Activated naive CD8-positive, alpha-beta T cell treated with anti-CD3 and anti-CD28 coated beads, Interleukin-2, amount 10 ng/mL, durations not matched to agents 7 days and 5 days (primary cell): ENCODE data around the gene IFIT3. TPM values are rescaled to one million over a fixed set of nuclear protein-coding genes. Genes with fewer than 3 reads are reported as not detected.

ENCODE experiments used
- ATAC-seq: fragments of 150-1000 bp; cut with Tn5 transposase; one replicate; pipeline ENCODE4 v1.10.0; 2021; ENCODE audit warnings: low read depth, moderate library complexity
- POLR2A ChIA-PET: fragments of 350-600 bp; sonication (Branson Sonifier 250); formaldehyde crosslinking; loops from one replicate; lab custom pipeline; 2021; ENCODE audit warnings: antibody characterized with exemption; lab: Charles Lee
- DNase-seq: peaks from one replicate; pipeline ENCODE4 v3.0.0; 2021
- H3K27ac Mint-ChIP-seq: one replicate; pipeline ENCODE4 v1.8.0; 2022; ENCODE audit warnings: mild to moderate bottlenecking, mixed read lengths
- H3K27me3 Mint-ChIP-seq: one replicate; pipeline ENCODE4 v1.8.0; 2022; ENCODE audit warnings: mild to moderate bottlenecking, moderate library complexity, mixed read lengths
- H3K36me3 Mint-ChIP-seq: one replicate; pipeline ENCODE4 v1.8.0; 2021; ENCODE audit warnings: mild to moderate bottlenecking, mixed read lengths
- H3K4me1 Mint-ChIP-seq: one replicate; pipeline ENCODE4 v1.8.0; 2021; ENCODE audit warnings: mixed read lengths
- H3K4me3 Mint-ChIP-seq: one replicate; pipeline ENCODE4 v1.8.0; 2022; ENCODE audit warnings: mild to moderate bottlenecking, moderate library complexity, mixed read lengths
- H3K9me3 Mint-ChIP-seq: one replicate; pipeline ENCODE4 v1.8.0; 2021; ENCODE audit warnings: mixed read lengths
- total RNA-seq, 2 experiments: library from RNA; stranded (reverse); gene quantifications; one replicate each; pipeline ENCODE4 v1.2.3, GENCODE V29; 2021

The IFIT3 gene
- total RNA-seq, 2 experiments from 2014 or later, result 72.5 to 75.6 TPM

GRCh38 chr10:89295597-89295996, 32.2 kb upstream of the IFIT3 start:
- H3K27me3 Mint-ChIP-seq, result no peaks in the 10 kb centered on the region
- ATAC-seq (peak; percentile 78), DNase-seq (no peak)
- peaks cover 16% of the 10 kb centered on the region for H3K36me3 Mint-ChIP-seq
- H3K9me3 Mint-ChIP-seq, result peaks cover 8% of the 10 kb centered on the region
- peak overlapping the region; percentile 74 for H3K27ac Mint-ChIP-seq
- peak overlapping the region; percentile 56 for H3K4me3 Mint-ChIP-seq
- POLR2A ChIA-PET, result interaction anchor here (0.6 to 2.1 kb wide), 6 partner anchors 32 to 396 kb away, joined by 3 to 10 read pairs (median 7); partner anchors contain the start of genes IFIT1, IFIT3 and IFIT5
- H3K4me1 Mint-ChIP-seq, result peaks cover 34% of the 10 kb centered on the region

- H3K27me3 Mint-ChIP-seq, result no peaks in the 10 kb centered on the region
- no peak for DNase-seq
- H3K4me3 Mint-ChIP-seq, result peak overlapping the region; percentile 56
- peaks cover 8% of the 10 kb centered on the region for H3K9me3 Mint-ChIP-seq
- POLR2A ChIA-PET, result interaction anchor here (0.6 to 2.1 kb wide), 5 partner anchors 31 to 397 kb away, joined by 3 to 10 read pairs (median 6); partner anchors contain the start of genes IFIT1 and IFIT3
- H3K27ac Mint-ChIP-seq, result peak overlapping the region; percentile 74
- peaks cover 16% of the 10 kb centered on the region for H3K36me3 Mint-ChIP-seq
- no peak for ATAC-seq
- peaks cover 38% of the 10 kb centered on the region for H3K4me1 Mint-ChIP-seq
These were observed 31.6 kb upstream of the IFIT3 start for GRCh38 chr10:89296220-89296648.

- no peak for DNase-seq
- H3K36me3 Mint-ChIP-seq, result peaks cover 16% of the 10 kb centered on the region
- POLR2A ChIA-PET, result no interaction called here
- no peaks in the 10 kb centered on the region for H3K27me3 Mint-ChIP-seq
- no peak overlapping the region for H3K4me3 Mint-ChIP-seq
- peaks cover 8% of the 10 kb centered on the region for H3K9me3 Mint-ChIP-seq
- no peak for ATAC-seq
- H3K4me1 Mint-ChIP-seq, result peaks cover 39% of the 10 kb centered on the region
- H3K27ac Mint-ChIP-seq, result no peak overlapping the region
These were observed 30.4 kb upstream of the IFIT3 start for GRCh38 chr10:89297356-89297755.

GRCh38 chr10:89297791-89298190, 30.0 kb upstream of the IFIT3 start:
- H3K27me3 Mint-ChIP-seq, result no peaks in the 10 kb centered on the region
- peaks cover 8% of the 10 kb centered on the region for H3K9me3 Mint-ChIP-seq
- no peak for ATAC-seq
- peaks cover 39% of the 10 kb centered on the region for H3K4me1 Mint-ChIP-seq
- H3K27ac Mint-ChIP-seq, result no peak overlapping the region
- no peak for DNase-seq
- no peak overlapping the region for H3K4me3 Mint-ChIP-seq
- peaks cover 16% of the 10 kb centered on the region for H3K36me3 Mint-ChIP-seq
- POLR2A ChIA-PET, result no interaction called here

- ATAC-seq (no peak), DNase-seq (no peak)
- peaks cover 22% of the 10 kb centered on the region for H3K36me3 Mint-ChIP-seq
- POLR2A ChIA-PET, result no interaction called here
- H3K4me1 Mint-ChIP-seq, result peaks cover 45% of the 10 kb centered on the region
- no peaks in the 10 kb centered on the region for H3K27me3 Mint-ChIP-seq
- H3K27ac Mint-ChIP-seq, result no peak overlapping the region
- H3K9me3 Mint-ChIP-seq, result peaks cover 8% of the 10 kb centered on the region
- H3K4me3 Mint-ChIP-seq, result no peak overlapping the region
These were observed 28.8 kb upstream of the IFIT3 start for GRCh38 chr10:89299031-89299430.

- Mint-ChIP-seq H3K4me1 (peaks cover 39% of the 10 kb centered on the region), H3K27me3 (no peaks in the 10 kb centered on the region), H3K9me3 (peaks cover 8% of the 10 kb centered on the region), H3K27ac (peak overlapping the region; percentile 94), H3K4me3 (peak overlapping the region; percentile 95), H3K36me3 (peaks cover 36% of the 10 kb centered on the region)
- DNase-seq (no peak), ATAC-seq (peak; percentile 14)
- POLR2A ChIA-PET, result interaction anchor here (1.2 to 4.0 kb wide), 12 partner anchors 9 to 310 kb away, joined by 3 to 40 read pairs (median 7); partner anchors contain the start of genes FAS, IFIT1, IFIT3 and IFIT5
These were observed 26.6 kb upstream of the IFIT3 start for GRCh38 chr10:89301232-89301631.

GRCh38 chr10:89301721-89302445, 25.9 kb upstream of the IFIT3 start, which contains the start of gene IFIT2:
Gene IFIT2, plus strand, starts transcription at chr10:89302046. Its CDS starts 78 bp downstream, at chr10:89302124.
- POLR2A ChIA-PET, result interaction anchor here (1.1 to 4.0 kb wide), 14 partner anchors 9 to 311 kb away, joined by 3 to 40 read pairs (median 6); partner anchors contain the start of genes FAS, IFIT1, IFIT3 and IFIT5
- peak within 1 kb of the TSS; percentile 94 for H3K27ac Mint-ChIP-seq
- DNase-seq, result peak; percentile 40
- no peaks in the 10 kb centered on the region for H3K27me3 Mint-ChIP-seq
- H3K4me1 Mint-ChIP-seq, result peaks cover 33% of the 10 kb centered on the region
- H3K4me3 Mint-ChIP-seq, result peak within 1 kb of the TSS; percentile 95
- peaks cover 8% of the 10 kb centered on the region for H3K9me3 Mint-ChIP-seq
- ATAC-seq, result peak; percentile 75
- H3K36me3 Mint-ChIP-seq, result peaks cover 41% of the 10 kb centered on the region

- Mint-ChIP-seq H3K27ac (peak overlapping the region; percentile 94), H3K36me3 (peaks cover 45% of the 10 kb centered on the region)
These were observed 25.2 kb upstream of the IFIT3 start for GRCh38 chr10:89302625-89303024.

GRCh38 chr10:89303161-89303560, 24.6 kb upstream of the IFIT3 start:
- H3K27me3 Mint-ChIP-seq, result no peaks in the 10 kb centered on the region
- peak overlapping the region; percentile 37 for H3K27ac Mint-ChIP-seq
- ATAC-seq (no peak), DNase-seq (no peak)
- POLR2A ChIA-PET, result interaction anchor here (0.6 to 4.0 kb wide), 6 partner anchors 25 to 398 kb away, joined by 3 to 40 read pairs (median 18); partner anchors contain the start of genes IFIT1, IFIT3, IFIT5 and KIF20B
- H3K36me3 Mint-ChIP-seq, result peaks cover 46% of the 10 kb centered on the region
- H3K4me1 Mint-ChIP-seq, result peaks cover 28% of the 10 kb centered on the region
- peaks cover 8% of the 10 kb centered on the region for H3K9me3 Mint-ChIP-seq
- peak overlapping the region; percentile 95 for H3K4me3 Mint-ChIP-seq

More at GRCh38 chr10:89302625-89303024, 25.2 kb upstream of the IFIT3 start:
- Mint-ChIP-seq H3K4me3 (peak overlapping the region; percentile 95), H3K9me3 (peaks cover 8% of the 10 kb centered on the region), H3K4me1 (peaks cover 30% of the 10 kb centered on the region), H3K27me3 (no peaks in the 10 kb centered on the region)
- POLR2A ChIA-PET, result interaction anchor here (0.6 to 4.0 kb wide), 14 partner anchors 8 to 399 kb away, joined by 3 to 40 read pairs (median 4); partner anchors contain the start of genes IFIT1, IFIT3, IFIT5 and KIF20B
- DNase-seq (no peak), ATAC-seq (no peak)

GRCh38 chr10:89304026-89304425, 23.8 kb upstream of the IFIT3 start:
- no peak for ATAC-seq
- peaks cover 5% of the 10 kb centered on the region for H3K9me3 Mint-ChIP-seq
- H3K4me3 Mint-ChIP-seq, result peak overlapping the region; percentile 95
- POLR2A ChIA-PET, result interaction anchor here (0.9 to 4.0 kb wide), 4 partner anchors 24 to 111 kb away, joined by 3 to 23 read pairs (median 10); partner anchors contain the start of genes IFIT1, IFIT3 and IFIT5
- peaks cover 48% of the 10 kb centered on the region for H3K36me3 Mint-ChIP-seq
- no peak for DNase-seq
- peaks cover 25% of the 10 kb centered on the region for H3K4me1 Mint-ChIP-seq
- H3K27ac Mint-ChIP-seq, result no peak overlapping the region
- H3K27me3 Mint-ChIP-seq, result no peaks in the 10 kb centered on the region

GRCh38 chr10:89304446-89304845, 23.4 kb upstream of the IFIT3 start:
- DNase-seq (no peak), ATAC-seq (no peak)
- POLR2A ChIA-PET, result interaction anchor here (0.9 to 4.0 kb wide), 4 partner anchors 23 to 110 kb away, joined by 3 to 23 read pairs (median 10); partner anchors contain the start of genes IFIT1, IFIT3 and IFIT5
- Mint-ChIP-seq H3K36me3 (peaks cover 48% of the 10 kb centered on the region), H3K27me3 (no peaks in the 10 kb centered on the region), H3K9me3 (peaks cover 3% of the 10 kb centered on the region), H3K27ac (no peak overlapping the region), H3K4me3 (peak overlapping the region; percentile 95), H3K4me1 (peaks cover 25% of the 10 kb centered on the region)

GRCh38 chr10:89304925-89305324, 22.9 kb upstream of the IFIT3 start:
- Mint-ChIP-seq H3K4me1 (peaks cover 26% of the 10 kb centered on the region), H3K9me3 (peaks cover 2% of the 10 kb centered on the region), H3K27me3 (no peaks in the 10 kb centered on the region), H3K36me3 (peaks cover 50% of the 10 kb centered on the region), H3K4me3 (peak overlapping the region; percentile 95), H3K27ac (no peak overlapping the region)
- ATAC-seq, result no peak
- POLR2A ChIA-PET, result interaction anchor here (1.4 to 3.0 kb wide), 2 partner anchors 23 to 88 kb away, joined by 3 to 14 read pairs; partner anchors contain the start of gene IFIT3
- no peak for DNase-seq
